ENCODE results near the gene TIMM22.

The TIMM22 gene

GRCh38 chr17:956905-957304 lies 40.0 kb upstream of the TIMM22 start (continued):
- TF ChIP-seq TSHZ1 (tag by site-specific recombination; IDR thresholded peaks at IDR 0.05; ENCODE audit: borderline replicate concordance) = peak; percentile 72; the same call in 1 of the 2 replicates
- no peak for TF ChIP-seq ZNF521 (tag by site-specific recombination; IDR thresholded peaks at IDR 0.05)
- TF ChIP-seq ZXDB (tag by site-specific recombination; IDR thresholded peaks at IDR 0.05) = peak; percentile 67; the same call in 1 of the 2 replicates
- no peak for TF ChIP-seq ZNF664 (tag by site-specific recombination; IDR thresholded peaks at IDR 0.05)
- TF ChIP-seq ZNF449 (tag by site-specific recombination; IDR thresholded peaks at IDR 0.05) = no peak
- no peak for TF ChIP-seq ATF2 (tag by site-specific recombination; IDR thresholded peaks at IDR 0.05; ENCODE audit: low read depth)
- TF ChIP-seq ZBTB11 (tag by site-specific recombination; conservative IDR thresholded peaks at IDR 0.05; ENCODE audit: low read depth) = no peak
- no peak for TF ChIP-seq SP3 (tag by site-specific recombination; IDR thresholded peaks at IDR 0.05)
- TF ChIP-seq INSM2 (tag by site-specific recombination; IDR thresholded peaks at IDR 0.05) = peak; percentile 28; the same call in 1 of the 2 replicates
- TF ChIP-seq BCL11A (tag by site-specific recombination; IDR thresholded peaks at IDR 0.05; ENCODE audit: low read depth) = peak; percentile 75; the same call in 1 of the 2 replicates
- TF ChIP-seq ZNF169 (tag by site-specific recombination; IDR thresholded peaks at IDR 0.05) = no peak
- no peak for TF ChIP-seq ZNF48 (tag by site-specific recombination; IDR thresholded peaks at IDR 0.05)
- TF ChIP-seq ZIC2 (tag by site-specific recombination; IDR thresholded peaks at IDR 0.05) = no peak
- no peak for TF ChIP-seq ZNF416 (tag by site-specific recombination; IDR thresholded peaks at IDR 0.05)
- TF ChIP-seq ZNF398 (tag by site-specific recombination; IDR thresholded peaks at IDR 0.05) = no peak
- TF ChIP-seq KLF1 (tag by site-specific recombination; IDR thresholded peaks at IDR 0.05) = no peak
- TF ChIP-seq ZNF146 (tag by site-specific recombination; IDR thresholded peaks at IDR 0.05) = no peak
- TF ChIP-seq ZFP41 (tag by site-specific recombination; IDR thresholded peaks at IDR 0.05; ENCODE audit: borderline replicate concordance) = no peak
- peak; percentile 74; the same call in 1 of the 2 replicates for TF ChIP-seq HIC1 (tag by site-specific recombination; IDR thresholded peaks at IDR 0.05)
- no peak for TF ChIP-seq KLF9 (tag by site-specific recombination; IDR thresholded peaks at IDR 0.05; ENCODE audit: low read depth)

Measured in HEK293 (cell line).